GM21360 (cell line): ENCODE data around the gene AZU1.
"Not testable (repeated sequence)": the region's sequence is repeated elsewhere in the genome, so short reads cannot be mapped to it uniquely, and the experiment has no call there.

ENCODE experiments used
- ATAC-seq: cut with Tn5 transposase; IDR thresholded peaks from one replicate; pipeline ENCODE4 v1.9.1; 2021; ENCODE audit warnings: mild to moderate bottlenecking, moderate library complexity; ENCODE audit not compliant: unreplicated experiment

Gene AZU1

GRCh38 chr19:824885-825284 lies 2.8 kb upstream of the AZU1 start:
- no peak for ATAC-seq

GRCh38 chr19:825897-826644 lies 1.6 kb upstream of the AZU1 start:
- no peak for ATAC-seq

- no peak for ATAC-seq
Measured at GRCh38 chr19:827314-827709, 325 bp upstream of the AZU1 start.

GRCh38 chr19:829129-829758 lies 1.6 kb downstream of the AZU1 start:
- ATAC-seq: no peak

GRCh38 chr19:831407-832369 lies 4.1 kb downstream of the AZU1 start:
- no peak for ATAC-seq

GRCh38 chr19:834216-834615 lies 6.6 kb downstream of the AZU1 start:
- no peak for ATAC-seq

- no peak for ATAC-seq
Measured at GRCh38 chr19:835210-835810, 7.7 kb downstream of the AZU1 start.

- ATAC-seq: no peak
Measured at GRCh38 chr19:840519-841206, 13.0 kb downstream of the AZU1 start, which contains the start of gene PRTN3. Gene PRTN3, plus strand, starts transcription at chr19:840999. Its CDS starts 10 bp downstream, at chr19:841009.

GRCh38 chr19:842802-843179 lies 15.2 kb downstream of the AZU1 start:
- not testable (repeated sequence) for ATAC-seq

GRCh38 chr19:843180-843835 lies 15.7 kb downstream of the AZU1 start:
- ATAC-seq: no peak

GRCh38 chr19:843836-844545 lies 16.4 kb downstream of the AZU1 start:
- no peak for ATAC-seq

GRCh38 chr19:844546-844971 lies 16.9 kb downstream of the AZU1 start:
- ATAC-seq: no peak

GRCh38 chr19:845707-846521 lies 18.3 kb downstream of the AZU1 start:
- ATAC-seq: no peak

- no peak for ATAC-seq
Measured at GRCh38 chr19:848386-848921, 20.8 kb downstream of the AZU1 start.

- not testable (repeated sequence) for ATAC-seq
Measured at GRCh38 chr19:849195-849594, 21.6 kb downstream of the AZU1 start.

GRCh38 chr19:850221-850978 lies 22.8 kb downstream of the AZU1 start:
- no peak for ATAC-seq

GRCh38 chr19:850979-851335 lies 23.3 kb downstream of the AZU1 start:
- ATAC-seq: no peak
